Ascending aorta (tissue), 2 donors: ENCODE results near the gene TSHZ3. TPM values are rescaled to one million over a fixed set of nuclear protein-coding genes. Genes with fewer than 3 reads are reported as not detected.

Source experiments
- DNase-seq, 2 donors: peaks; one replicate each; pipeline ENCODE4 v3.0.0-alpha.2; 2019; ENCODE audit warnings: low spot score in 2 of 2
- H3K27ac ChIP-seq, 2 donors: fragments of 200-600 bp; sonication (generic); one replicate each; pipeline ENCODE4 v1.5.1; 2016 to 2017; ENCODE audit warnings: mild to moderate bottlenecking in 1 of 2
- H3K27me3 ChIP-seq: fragments of 200-600 bp; sonication (generic); one replicate; pipeline ENCODE4 v1.5.1; 2017
- H3K36me3 ChIP-seq, 2 donors: fragments of 200-600 bp; sonication (generic); one replicate each; pipeline ENCODE4 v1.5.1; 2016
- H3K4me1 ChIP-seq, 2 donors: fragments of 200-600 bp; sonication (generic); one replicate each; pipeline ENCODE4 v1.5.1; 2016 to 2017; ENCODE audit warnings: mild to moderate bottlenecking in 1 of 2
- H3K4me3 ChIP-seq, 2 donors: fragments of 200-600 bp; sonication (generic); one replicate each; pipeline ENCODE4 v1.5.1; 2016 to 2017; ENCODE audit warnings: mild to moderate bottlenecking in 1 of 2
- H3K9me3 ChIP-seq, 2 donors: fragments of 200-600 bp; sonication (generic); one replicate each; pipeline ENCODE4 v1.5.1; 2016
- CTCF ChIP-seq, 3 experiments: fragments of 200-600 bp in 2 of 3; fragments of 450-650 bp in 1 of 3; sonication (generic) in 2 of 3; IDR thresholded peaks; one replicate each; pipeline ENCODE4 v1.5.1; 2016 to 2019; ENCODE audit warnings: antibody characterized with exemption in 3 of 3, mild to moderate bottlenecking in 1 of 3, moderate library complexity in 1 of 3
- intact Hi-C: fragments of 100-400 bp; cut with DNase I; formaldehyde crosslinking; loops from one replicate; pipeline ENCODE4 v1.15.1; 2023
- total RNA-seq: library from RNA; depleted of rRNA; stranded (reverse); fragments of >200 nt; gene quantifications from one replicate; pipeline ENCODE4 v1.1.0, GENCODE V29; 2016

TSHZ3 gene
- total RNA-seq, 1 donor from 2014 or later = 9.9 TPM

- peak in 1 of 2 donors; percentile 41 for DNase-seq
- H3K4me3 ChIP-seq = no peak overlapping the region
- H3K27ac ChIP-seq = no peak overlapping the region
- no peaks in the 10 kb centered on the region for H3K4me1 ChIP-seq
- H3K9me3 ChIP-seq = no peaks in the 10 kb centered on the region
- intact Hi-C loops = no loop called here
- no peaks in the 10 kb centered on the region for H3K27me3 ChIP-seq
- no peaks in the 10 kb centered on the region for H3K36me3 ChIP-seq
- no peak for TF ChIP-seq CTCF (IDR thresholded peaks at IDR 0.05)
These were observed 48.8 kb downstream of the TSHZ3 start for GRCh38 chr19:31300422-31300821.

GRCh38 chr19:31299665-31300064 is 49.6 kb downstream of the TSHZ3 start:
- Histone ChIP-seq H3K27me3 (no peaks in the 10 kb centered on the region), H3K27ac (no peak overlapping the region), H3K4me1 (no peaks in the 10 kb centered on the region), H3K4me3 (no peak overlapping the region), H3K36me3 (no peaks in the 10 kb centered on the region), H3K9me3 (no peaks in the 10 kb centered on the region)
- intact Hi-C loops = no loop called here
- no peak for TF ChIP-seq CTCF (IDR thresholded peaks at IDR 0.05)
- no peak for DNase-seq

- no peak for TF ChIP-seq CTCF (IDR thresholded peaks at IDR 0.05)
- intact Hi-C loops = no loop called here
- DNase-seq = peak in 1 of 2 donors; percentile 31
- H3K27me3 ChIP-seq = no peaks in the 10 kb centered on the region
- no peak overlapping the region for H3K4me3 ChIP-seq
- no peaks in the 10 kb centered on the region for H3K36me3 ChIP-seq
- H3K9me3 ChIP-seq = no peaks in the 10 kb centered on the region
- no peaks in the 10 kb centered on the region for H3K4me1 ChIP-seq
- H3K27ac ChIP-seq = no peak overlapping the region
These were observed 51.2 kb downstream of the TSHZ3 start for GRCh38 chr19:31297991-31298390.

GRCh38 chr19:31296741-31297390 is 52.4 kb downstream of the TSHZ3 start:
- H3K36me3 ChIP-seq = no peaks in the 10 kb centered on the region
- intact Hi-C loops = no loop called here
- DNase-seq = no peak
- H3K4me1 ChIP-seq = no peaks in the 10 kb centered on the region
- H3K9me3 ChIP-seq = no peaks in the 10 kb centered on the region
- no peak overlapping the region for H3K27ac ChIP-seq
- no peak overlapping the region for H3K4me3 ChIP-seq
- H3K27me3 ChIP-seq = no peaks in the 10 kb centered on the region
- TF ChIP-seq CTCF (IDR thresholded peaks at IDR 0.05) = no peak

GRCh38 chr19:31294189-31294588 is 55.0 kb downstream of the TSHZ3 start:
- Histone ChIP-seq H3K27ac (no peak overlapping the region), H3K4me3 (no peak overlapping the region), H3K9me3 (no peaks in the 10 kb centered on the region), H3K27me3 (no peaks in the 10 kb centered on the region), H3K4me1 (no peaks in the 10 kb centered on the region), H3K36me3 (no peaks in the 10 kb centered on the region)
- TF ChIP-seq CTCF (IDR thresholded peaks at IDR 0.05) = no peak
- peak in 1 of 2 donors; percentile 27 for DNase-seq
- intact Hi-C loops = no loop called here
